Esophagus squamous epithelium (tissue), 4 donors: Measurements from ENCODE around the gene AGBL5.

Experiments
- POLR2A ChIP-seq, 4 donors: fragments of 450-650 bp; IDR thresholded peaks; one replicate each; pipeline ENCODE4 v1.6.1; 2017; ENCODE audit warnings: antibody characterized with exemption in 4 of 4, mild to moderate bottlenecking in 4 of 4, moderate library complexity in 3 of 4
- TF ChIP-seq, protein P1 (sequence below), 6 experiments: fragments of 450-650 bp in 4 of 6; fragments of 200-600 bp in 2 of 6; sonication (generic) in 2 of 6; IDR thresholded peaks; one replicate each; pipeline ENCODE4 v1.5.1; 2016 to 2019; ENCODE audit warnings: antibody characterized with exemption in 6 of 6, mild to moderate bottlenecking in 4 of 6, moderate library complexity in 4 of 6

DNA sequence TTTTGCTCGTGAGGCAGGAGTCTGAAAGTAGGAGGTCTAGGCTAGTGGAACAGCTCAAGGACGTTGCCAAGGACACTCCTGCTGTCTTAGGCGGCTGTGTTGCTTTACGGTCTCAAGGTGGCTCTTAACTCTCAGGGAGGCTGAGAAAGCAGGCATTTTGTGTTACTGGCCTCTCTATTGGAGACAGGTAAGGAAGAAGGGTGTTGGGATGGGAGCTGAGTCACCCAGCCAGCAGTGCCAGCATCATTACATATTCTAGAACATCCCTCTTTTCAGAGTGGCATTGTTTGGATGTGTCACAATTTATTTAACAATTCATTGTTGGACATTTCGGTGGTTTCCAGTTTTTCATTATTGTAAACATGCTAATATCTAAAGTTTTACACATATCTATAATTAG is 49.5 kb upstream of the AGBL5 start:
- TF ChIP-seq, protein P1, sequence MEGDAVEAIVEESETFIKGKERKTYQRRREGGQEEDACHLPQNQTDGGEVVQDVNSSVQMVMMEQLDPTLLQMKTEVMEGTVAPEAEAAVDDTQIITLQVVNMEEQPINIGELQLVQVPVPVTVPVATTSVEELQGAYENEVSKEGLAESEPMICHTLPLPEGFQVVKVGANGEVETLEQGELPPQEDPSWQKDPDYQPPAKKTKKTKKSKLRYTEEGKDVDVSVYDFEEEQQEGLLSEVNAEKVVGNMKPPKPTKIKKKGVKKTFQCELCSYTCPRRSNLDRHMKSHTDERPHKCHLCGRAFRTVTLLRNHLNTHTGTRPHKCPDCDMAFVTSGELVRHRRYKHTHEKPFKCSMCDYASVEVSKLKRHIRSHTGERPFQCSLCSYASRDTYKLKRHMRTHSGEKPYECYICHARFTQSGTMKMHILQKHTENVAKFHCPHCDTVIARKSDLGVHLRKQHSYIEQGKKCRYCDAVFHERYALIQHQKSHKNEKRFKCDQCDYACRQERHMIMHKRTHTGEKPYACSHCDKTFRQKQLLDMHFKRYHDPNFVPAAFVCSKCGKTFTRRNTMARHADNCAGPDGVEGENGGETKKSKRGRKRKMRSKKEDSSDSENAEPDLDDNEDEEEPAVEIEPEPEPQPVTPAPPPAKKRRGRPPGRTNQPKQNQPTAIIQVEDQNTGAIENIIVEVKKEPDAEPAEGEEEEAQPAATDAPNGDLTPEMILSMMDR (IDR thresholded peaks at IDR 0.05) = no peak
- no peak for TF ChIP-seq POLR2A (IDR thresholded peaks at IDR 0.05)
